ENCODE data around the gene SLX4IP.

DNA sequence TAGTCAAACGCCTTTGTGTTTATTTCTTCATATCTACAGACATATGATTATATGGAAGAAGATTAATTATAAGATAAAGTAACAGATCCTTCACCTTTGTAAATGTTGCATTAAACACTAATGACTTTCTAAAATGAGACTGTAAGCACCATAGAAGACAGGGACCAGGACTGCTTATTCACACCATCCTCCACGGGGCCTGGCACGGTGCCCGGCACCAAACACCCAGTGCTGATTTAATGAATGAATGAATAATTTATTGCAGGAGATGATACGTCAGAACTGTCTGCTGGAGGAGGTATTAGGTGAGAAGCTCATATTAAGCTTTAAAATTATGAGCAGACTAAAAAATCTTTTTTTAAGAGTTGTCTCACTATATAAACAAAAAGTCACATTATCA is 88.3 kb downstream of the SLX4IP start:
- TF ChIP-seq, protein P1, sequence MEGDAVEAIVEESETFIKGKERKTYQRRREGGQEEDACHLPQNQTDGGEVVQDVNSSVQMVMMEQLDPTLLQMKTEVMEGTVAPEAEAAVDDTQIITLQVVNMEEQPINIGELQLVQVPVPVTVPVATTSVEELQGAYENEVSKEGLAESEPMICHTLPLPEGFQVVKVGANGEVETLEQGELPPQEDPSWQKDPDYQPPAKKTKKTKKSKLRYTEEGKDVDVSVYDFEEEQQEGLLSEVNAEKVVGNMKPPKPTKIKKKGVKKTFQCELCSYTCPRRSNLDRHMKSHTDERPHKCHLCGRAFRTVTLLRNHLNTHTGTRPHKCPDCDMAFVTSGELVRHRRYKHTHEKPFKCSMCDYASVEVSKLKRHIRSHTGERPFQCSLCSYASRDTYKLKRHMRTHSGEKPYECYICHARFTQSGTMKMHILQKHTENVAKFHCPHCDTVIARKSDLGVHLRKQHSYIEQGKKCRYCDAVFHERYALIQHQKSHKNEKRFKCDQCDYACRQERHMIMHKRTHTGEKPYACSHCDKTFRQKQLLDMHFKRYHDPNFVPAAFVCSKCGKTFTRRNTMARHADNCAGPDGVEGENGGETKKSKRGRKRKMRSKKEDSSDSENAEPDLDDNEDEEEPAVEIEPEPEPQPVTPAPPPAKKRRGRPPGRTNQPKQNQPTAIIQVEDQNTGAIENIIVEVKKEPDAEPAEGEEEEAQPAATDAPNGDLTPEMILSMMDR (IDR thresholded peaks at IDR 0.05) = no peak
- TF ChIP-seq POLR2A (IDR thresholded peaks at IDR 0.05) = no peak
